Neuronal stem cell (in vitro differentiated cells): ENCODE measurements around the gene PAPOLB.

Experiments
- DNase-seq: peaks from one replicate; pipeline ENCODE4 v3.0.0-alpha.2; 2013; ENCODE audit warnings: low spot score
- H2AFZ ChIP-seq: one replicate; pipeline ENCODE4 v1.6.1; 2013; ENCODE audit warnings: mild to moderate bottlenecking, low read length, inconsistent platforms
- H2AK5ac ChIP-seq: 2 replicates; pipeline ENCODE4 v1.6.1; 2013; ENCODE audit warnings: low read depth, mild to moderate bottlenecking, inconsistent platforms, low read length, moderate library complexity, mixed read lengths
- H2BK120ac ChIP-seq: 2 replicates; pipeline ENCODE4 v1.6.1; 2013; ENCODE audit warnings: low read depth, mild to moderate bottlenecking, inconsistent platforms, low read length, moderate library complexity, mixed read lengths
- H2BK12ac ChIP-seq: one replicate; pipeline ENCODE4 v1.6.1; 2013; ENCODE audit warnings: low read length, inconsistent platforms
- H2BK15ac ChIP-seq: 2 replicates; pipeline ENCODE4 v1.6.1; 2013; ENCODE audit warnings: mild to moderate bottlenecking, low read length, inconsistent platforms, mixed read lengths
- H2BK5ac ChIP-seq: one replicate; pipeline ENCODE4 v1.6.1; 2013; ENCODE audit warnings: inconsistent platforms, mild to moderate bottlenecking, low read length, moderate library complexity
- H3K14ac ChIP-seq: one replicate; pipeline ENCODE4 v1.6.1; 2013; ENCODE audit warnings: low read length, inconsistent platforms
- H3K18ac ChIP-seq: 2 replicates; pipeline ENCODE4 v1.6.1; 2013; ENCODE audit warnings: low read length, inconsistent platforms
- H3K23ac ChIP-seq: 2 replicates; pipeline ENCODE4 v1.6.1; 2013; ENCODE audit warnings: low read depth, mild to moderate bottlenecking, mixed read lengths, low read length, inconsistent platforms; ENCODE audit not compliant: poor library complexity
- H3K27ac ChIP-seq: replicated peaks from 3 replicates; pipeline ENCODE4 v1.5.1; 2013; ENCODE audit warnings: low read length, inconsistent platforms
- H3K27me3 ChIP-seq, 3 experiments: 2 replicates each; pipeline ENCODE4 v1.6.1; 2013; ENCODE audit warnings: low read length in 3 of 3, mild to moderate bottlenecking in 2 of 3, inconsistent platforms in 1 of 3, low read depth in 1 of 3, mixed read lengths in 1 of 3, moderate library complexity in 1 of 3; ENCODE audit not compliant: control insufficient read depth in 3 of 3, insufficient read depth in 3 of 3
- H3K36me3 ChIP-seq, 2 donors: replicated peaks in 1 of 2; 2 replicates each; pipeline ENCODE4 v1.6.1; 2013; ENCODE audit warnings: low read length in 2 of 2; ENCODE audit not compliant: control insufficient read depth in 2 of 2, insufficient read depth in 2 of 2
- H3K4ac ChIP-seq: 2 replicates; pipeline ENCODE4 v1.6.1; 2013; ENCODE audit warnings: inconsistent platforms, mild to moderate bottlenecking, low read length, moderate library complexity
- H3K4me1 ChIP-seq, 2 donors: 1 replicate in 1 of 2; 2 replicates in 1 of 2; pipeline ENCODE4 v1.6.1; 2013; ENCODE audit warnings: low read length in 2 of 2, low read depth in 1 of 2; ENCODE audit not compliant: control insufficient read depth in 2 of 2, insufficient read depth in 1 of 2
- H3K4me2 ChIP-seq: one replicate; pipeline ENCODE4 v1.6.1; 2013; ENCODE audit warnings: mild to moderate bottlenecking, low read length, inconsistent platforms; ENCODE audit not compliant: insufficient read depth, poor library complexity, severe bottlenecking
- H3K4me3 ChIP-seq, 2 donors: 2 replicates each; pipeline ENCODE4 v1.5.1; 2013; ENCODE audit warnings: low read length in 2 of 2, mild to moderate bottlenecking in 2 of 2, inconsistent platforms in 1 of 2, moderate library complexity in 1 of 2
- H3K79me1 ChIP-seq: one replicate; pipeline ENCODE4 v1.6.1; 2013; ENCODE audit warnings: low read depth, mild to moderate bottlenecking, inconsistent platforms, low read length, moderate library complexity
- H3K9ac ChIP-seq: one replicate; pipeline ENCODE4 v1.6.1; 2013; ENCODE audit warnings: mild to moderate bottlenecking, low read depth, low read length, inconsistent platforms; ENCODE audit not compliant: poor library complexity
- H3K9me3 ChIP-seq, 2 donors: replicated peaks in 1 of 2; 2 replicates each; pipeline versions ENCODE3 to v1.6.1; 2013; ENCODE audit warnings: low read length in 2 of 2, mild to moderate bottlenecking in 2 of 2, inconsistent platforms in 1 of 2, low read depth in 1 of 2, mixed read lengths in 1 of 2, moderate library complexity in 1 of 2; ENCODE audit not compliant: control insufficient read depth in 2 of 2, insufficient read depth in 1 of 2
- H4K8ac ChIP-seq: one replicate; pipeline ENCODE4 v1.6.1; 2013; ENCODE audit warnings: low read depth, mild to moderate bottlenecking, inconsistent platforms, low read length, moderate library complexity
- H4K91ac ChIP-seq: one replicate; pipeline ENCODE4 v1.6.1; 2013; ENCODE audit warnings: low read length, low read depth, mild to moderate bottlenecking, inconsistent platforms; ENCODE audit not compliant: poor library complexity
- WGBS, 2 donors: extraction: QIAGEN DNeasy Blood & Tissue Kit; methylation state at CpG; one replicate each; pipeline ENCODE4 v1.1.7; 2013; ENCODE audit warnings: missing lambda C conversion rate in 2 of 2, mixed read lengths in 1 of 2; ENCODE audit not compliant: insufficient read length in 2 of 2, insufficient replicate concordance in 1 of 2; ENCODE audit errors: extremely low coverage in 2 of 2; 5-methylcytosine and 5-hydroxymethylcytosine counted together

The PAPOLB gene

DNA sequence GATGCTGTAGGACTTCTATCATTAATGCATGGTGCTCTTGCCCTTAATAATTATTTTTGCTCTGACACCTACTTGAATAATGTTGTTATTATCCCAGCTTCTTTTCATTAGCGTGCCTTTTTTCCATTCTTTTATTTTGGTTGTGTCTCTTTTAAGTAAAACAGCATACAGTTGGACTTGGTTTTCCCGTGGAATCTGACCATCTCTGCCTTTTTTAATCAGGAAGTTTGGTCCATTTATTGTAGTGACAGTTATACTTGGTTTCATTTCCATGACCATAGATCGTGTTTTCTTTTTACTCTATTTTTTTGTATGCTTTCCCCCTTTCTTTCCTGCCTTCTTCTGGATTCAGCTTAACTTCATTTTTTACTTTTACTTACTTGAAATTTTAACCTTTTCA is 4.6 kb downstream of the PAPOLB start:
- Histone ChIP-seq H2AFZ (no peak overlapping the region), H3K79me1 (peaks cover 3% of the 10 kb centered on the region), H3K4me1 (no peaks in the 10 kb centered on the region), H4K91ac (no peak overlapping the region), H2AK5ac (no peak overlapping the region), H3K14ac (no peak overlapping the region), H3K27ac (no peak overlapping the region), H3K4me2 (no peak overlapping the region), H2BK120ac (no peak overlapping the region), H3K18ac (no peak overlapping the region), H3K9me3 (peaks cover 3 to 6% of the 10 kb centered on the region in 2 donors), H2BK12ac (no peak overlapping the region), H2BK15ac (no peak overlapping the region), H3K4me3 (no peak overlapping the region), H3K23ac (no peak overlapping the region), H3K36me3 (no peaks in the 10 kb centered on the region), H3K9ac (no peak overlapping the region), H3K27me3 (no peaks in the 10 kb centered on the region), H2BK5ac (no peak overlapping the region), H3K4ac (no peak overlapping the region), H4K8ac (no peak overlapping the region)
- no CpG with 5 or more reads among the region's 3 CpGs for WGBS, 2 donors
- no peak for DNase-seq

DNA sequence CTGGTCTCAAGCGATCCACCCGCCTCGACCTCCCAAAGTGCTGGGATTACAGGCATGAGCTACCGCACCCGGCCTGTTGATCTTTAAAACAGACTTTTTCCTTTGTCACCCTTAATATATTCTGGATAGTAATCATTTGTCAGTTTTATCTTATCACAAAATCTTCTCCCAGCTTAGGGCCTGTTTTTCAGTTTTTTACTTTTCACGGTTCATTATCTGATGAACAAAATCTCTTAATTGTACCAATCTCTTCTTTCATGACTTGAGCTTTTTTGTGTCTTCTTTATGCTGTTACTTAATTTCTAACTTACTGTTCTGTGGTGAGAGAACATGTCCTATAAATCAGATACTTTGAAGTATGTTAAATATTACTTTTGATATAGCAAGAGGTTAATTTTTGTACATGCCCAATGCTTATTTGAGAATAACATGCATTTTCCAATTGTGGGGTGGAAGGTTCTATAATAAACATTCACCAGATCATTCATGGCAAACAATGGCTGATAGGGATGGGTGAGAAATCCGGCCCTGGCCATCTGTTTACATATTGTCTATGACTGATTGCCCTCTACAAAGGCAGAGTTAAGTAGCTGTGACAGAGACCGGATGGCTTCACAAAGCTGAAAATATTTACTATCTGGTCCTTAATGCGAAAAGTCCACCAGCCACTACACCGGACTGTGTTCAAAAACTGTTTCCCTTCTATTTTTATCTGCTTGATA is 5.3 kb downstream of the PAPOLB start:
- Histone ChIP-seq H3K9ac (no peak overlapping the region), H3K27ac (no peak overlapping the region), H2BK15ac (no peak overlapping the region), H3K36me3 (no peaks in the 10 kb centered on the region), H3K79me1 (peaks cover 3% of the 10 kb centered on the region), H2AFZ (no peak overlapping the region), H3K4me1 (no peaks in the 10 kb centered on the region), H2BK120ac (no peak overlapping the region), H4K8ac (no peak overlapping the region), H3K4me2 (no peak overlapping the region), H3K4me3 (no peak overlapping the region), H3K9me3 (peaks cover 0 to 5% of the 10 kb centered on the region in 2 donors), H3K23ac (no peak overlapping the region), H3K27me3 (no peaks in the 10 kb centered on the region), H3K4ac (no peak overlapping the region), H4K91ac (no peak overlapping the region), H3K14ac (no peak overlapping the region), H2AK5ac (no peak overlapping the region), H3K18ac (no peak overlapping the region), H2BK5ac (no peak overlapping the region), H2BK12ac (no peak overlapping the region)
- no peak for DNase-seq
- WGBS, 2 donors, result no CpG with 5 or more reads among the region's 10 CpGs

DNA sequence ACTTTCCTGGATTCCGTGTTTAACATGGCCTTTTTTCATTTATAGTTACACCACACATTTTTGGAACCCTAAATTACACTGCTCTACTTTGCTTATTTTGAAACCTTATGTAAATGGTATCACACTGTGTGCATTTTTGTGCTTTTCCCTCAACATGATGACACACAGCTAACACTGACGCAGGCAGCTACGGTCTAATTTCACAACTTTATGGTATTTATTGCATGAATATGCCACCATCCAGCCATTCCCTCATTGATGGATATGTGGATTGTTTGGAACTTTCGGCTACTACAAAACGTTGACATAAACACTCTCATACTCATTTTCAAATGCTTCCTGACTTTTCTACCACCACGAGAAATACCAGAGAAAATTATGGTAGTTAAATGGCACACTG is 6.9 kb downstream of the PAPOLB start:
- Histone ChIP-seq H3K27me3 (no peaks in the 10 kb centered on the region), H2AFZ (no peak overlapping the region), H3K4me1 (no peaks in the 10 kb centered on the region), H2BK12ac (no peak overlapping the region), H3K79me1 (peaks cover 3% of the 10 kb centered on the region), H3K4me2 (no peak overlapping the region), H3K9me3 (peaks cover 0 to 9% of the 10 kb centered on the region in 2 donors), H3K4me3 (no peak overlapping the region), H3K18ac (no peak overlapping the region), H3K9ac (no peak overlapping the region), H3K36me3 (no peaks in the 10 kb centered on the region), H3K14ac (no peak overlapping the region), H2BK120ac (no peak overlapping the region), H2BK5ac (no peak overlapping the region), H3K23ac (no peak overlapping the region), H4K8ac (no peak overlapping the region), H2AK5ac (no peak overlapping the region), H3K27ac (no peak overlapping the region), H4K91ac (no peak overlapping the region), H3K4ac (no peak overlapping the region), H2BK15ac (no peak overlapping the region)
- WGBS, 2 donors, result no CpG with 5 or more reads among the region's 6 CpGs
- DNase-seq, result no peak

DNA sequence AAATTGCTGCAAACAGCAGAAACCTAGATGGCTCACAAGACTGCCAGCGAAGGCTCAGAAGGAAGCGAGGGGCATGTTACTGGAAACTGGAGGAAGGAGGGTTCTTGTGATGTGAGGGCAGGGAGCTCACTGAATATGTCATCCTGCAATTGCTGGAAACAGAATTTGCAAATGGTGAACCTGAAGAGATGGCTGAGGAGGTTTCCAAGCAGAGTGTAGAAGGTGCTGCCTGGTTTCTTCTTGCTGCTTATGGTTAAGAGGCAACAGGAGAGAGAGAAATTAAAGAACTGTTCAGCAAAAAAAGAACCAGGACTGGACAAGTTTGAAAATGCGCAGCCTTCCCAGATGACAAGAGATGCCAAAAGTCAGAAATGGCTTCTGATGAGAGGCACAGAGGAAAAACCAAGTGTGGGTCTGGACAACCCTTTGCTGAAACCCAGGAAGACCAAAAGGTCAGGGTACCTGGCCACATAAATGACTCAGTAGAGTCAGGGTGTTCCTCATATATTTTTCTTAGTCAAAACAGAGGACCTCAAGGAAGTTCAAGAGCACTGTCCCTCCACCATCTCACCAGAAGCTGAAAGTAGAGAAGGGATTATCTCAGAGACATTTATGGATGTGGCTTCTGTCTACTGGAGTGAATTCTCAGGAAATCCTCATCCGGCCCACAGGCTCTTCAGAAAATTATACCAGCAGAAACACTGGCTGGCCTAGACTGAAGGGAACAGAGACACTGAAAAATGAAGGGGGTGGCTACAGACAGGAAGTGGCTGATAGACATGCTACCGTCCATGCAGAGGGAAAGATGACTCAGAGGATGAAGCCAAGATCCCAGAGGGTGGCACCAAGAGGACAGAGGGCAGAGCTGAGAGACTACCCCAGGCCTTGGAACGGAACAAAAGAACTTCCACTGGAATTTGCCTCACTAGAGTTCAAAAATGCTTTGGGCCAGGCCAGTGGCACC is 10.1 kb downstream of the PAPOLB start:
- no CpG with 5 or more reads among the region's 6 CpGs for WGBS, 2 donors

More for the DNA sequence above, 10.1 kb downstream of the PAPOLB start:
- H2AFZ ChIP-seq, result no peak overlapping the region
- no peak overlapping the region for H4K91ac ChIP-seq
- H4K8ac ChIP-seq, result no peak overlapping the region
- H3K79me1 ChIP-seq, result peaks cover 5% of the 10 kb centered on the region
- peaks cover 3% of the 10 kb centered on the region in 2 donors for H3K4me1 ChIP-seq
- H2BK12ac ChIP-seq, result no peak overlapping the region
- H3K23ac ChIP-seq, result no peak overlapping the region
- H3K36me3 ChIP-seq, result no peaks in the 10 kb centered on the region
- no peak overlapping the region for H3K4me3 ChIP-seq
- H3K14ac ChIP-seq, result no peak overlapping the region
- no peak overlapping the region for H2BK5ac ChIP-seq
- peaks cover 0 to 9% of the 10 kb centered on the region in 2 donors for H3K9me3 ChIP-seq
- H3K4me2 ChIP-seq, result no peak overlapping the region
- H3K27ac ChIP-seq, result no peak overlapping the region
- no peak overlapping the region for H2BK120ac ChIP-seq
- no peak overlapping the region for H2BK15ac ChIP-seq
- H3K9ac ChIP-seq, result no peak overlapping the region
- H3K4ac ChIP-seq, result no peak overlapping the region
- DNase-seq, result no peak
- H3K18ac ChIP-seq, result no peak overlapping the region
- H2AK5ac ChIP-seq, result no peak overlapping the region
- no peaks in the 10 kb centered on the region for H3K27me3 ChIP-seq
